ENCODE measurements around the gene ALKBH3. TPM values are rescaled to one million over a fixed set of nuclear protein-coding genes. Genes with fewer than 3 reads are reported as not detected.

The ALKBH3 gene
- total RNA-seq, 1 experiment from 2014 or later: not detected

DNA sequence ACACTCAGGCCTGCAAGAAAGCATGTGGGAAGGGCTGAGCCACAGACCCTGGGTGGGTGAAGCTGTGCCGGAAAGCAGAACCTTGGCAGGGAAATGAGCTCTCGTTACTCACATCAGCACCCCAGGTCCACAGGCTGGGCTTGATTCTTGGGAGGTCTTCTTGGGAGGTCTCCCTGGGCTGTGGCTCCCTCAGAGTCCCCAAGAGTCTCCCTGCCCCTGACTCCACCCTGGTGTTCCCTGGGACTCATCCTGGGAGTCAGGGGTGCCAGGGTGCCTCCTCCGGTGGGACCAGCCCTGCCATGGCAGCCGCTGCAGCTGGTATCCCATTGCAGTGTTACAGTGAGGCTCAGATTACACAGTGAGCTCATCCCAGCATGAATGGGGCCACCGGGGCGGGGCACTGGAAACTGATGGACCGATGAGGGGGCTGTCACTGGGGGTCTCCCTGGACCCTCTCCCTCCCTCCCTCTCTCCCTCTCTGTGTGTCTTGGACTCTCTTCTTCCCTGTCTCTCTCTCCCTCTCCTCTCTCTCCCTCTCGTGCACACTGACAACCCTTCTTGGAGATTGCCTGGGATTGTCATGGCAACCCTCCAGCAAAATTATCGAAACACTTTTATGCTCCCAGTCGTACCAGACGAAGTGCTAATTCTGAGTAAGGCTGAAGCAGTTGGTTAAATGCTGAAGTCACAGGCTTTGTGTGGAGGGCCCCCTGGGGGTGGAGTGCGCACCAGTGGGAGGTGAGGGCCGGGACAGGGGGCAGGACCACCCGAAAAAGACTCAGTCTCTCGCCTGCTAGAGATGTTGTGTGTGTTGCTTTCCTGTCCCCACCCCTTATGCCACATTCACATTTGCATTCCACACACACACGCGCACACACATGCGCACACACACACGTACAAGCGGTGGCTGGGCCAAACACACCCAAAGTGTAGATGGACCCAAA lies 53.2 kb downstream of the ALKBH3 start:
- Histone ChIP-seq H3K36me3 (ENCODE audit: insufficient read depth, low read length) (no peaks in the 10 kb centered on the region), H3K27ac (ENCODE audit: low read length) (no peak overlapping the region), H3K79me2 (ENCODE audit: low read length) (no peaks in the 10 kb centered on the region), H4K20me1 (ENCODE audit: insufficient read depth, low read depth, low read length) (no peaks in the 10 kb centered on the region), H3K4me1 (ENCODE audit: low read length) (no peaks in the 10 kb centered on the region), H3K4me3 (ENCODE audit: low read length) (no peak overlapping the region), H3K9ac (ENCODE audit: low read length) (no peak overlapping the region), H3K27me3 (ENCODE audit: low read length) (no peaks in the 10 kb centered on the region), H3K9me3 (ENCODE audit: low read length) (no peaks in the 10 kb centered on the region), H2AFZ (ENCODE audit: low read length) (no peak overlapping the region), H3K9me2 (replicated peaks; ENCODE audit: insufficient read depth, low read length) (no peaks in the 10 kb centered on the region), H3K4me2 (ENCODE audit: low read depth, low read length, poor library complexity, severe bottlenecking) (no peak overlapping the region)
- DNase-seq: no peak

DNA sequence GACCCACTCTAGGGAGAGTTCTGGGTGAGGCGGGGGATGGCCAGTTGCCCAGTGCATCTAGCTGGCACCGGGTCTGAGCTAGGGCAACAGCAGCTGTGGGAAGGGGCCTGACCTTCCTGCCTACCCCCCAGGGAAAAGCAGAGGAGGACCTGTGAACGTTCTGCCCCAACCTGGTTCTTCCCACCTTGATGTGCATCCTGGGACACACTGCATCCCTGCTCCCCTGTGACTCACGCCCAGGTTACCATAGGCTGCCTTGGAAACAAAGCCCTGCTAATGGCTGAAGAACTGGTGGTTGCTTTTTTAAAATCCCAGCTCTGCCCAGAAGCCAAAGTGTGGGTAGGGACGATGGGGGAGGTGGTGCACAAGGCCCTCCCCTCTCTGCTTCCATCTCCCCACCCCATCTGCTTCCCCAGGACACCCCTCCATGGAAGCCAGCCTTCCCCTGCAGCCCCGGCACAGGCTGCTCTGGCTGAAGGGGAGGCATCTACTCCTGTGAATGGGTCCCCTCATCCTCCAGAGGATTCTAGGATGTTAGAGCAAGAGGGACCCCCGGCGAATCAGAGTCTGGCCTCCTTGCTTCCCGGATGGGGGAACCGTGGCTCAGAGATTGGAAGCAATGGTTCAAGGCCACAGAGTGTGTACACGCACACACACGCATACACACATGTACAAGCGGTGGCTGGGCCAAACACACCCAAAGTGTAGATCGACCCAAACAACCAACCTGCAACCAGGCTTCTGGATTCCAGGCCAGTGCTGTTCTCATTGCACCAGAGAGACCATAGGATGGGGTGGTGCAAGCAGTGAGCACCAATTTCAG lies 54.2 kb downstream of the ALKBH3 start:
- Histone ChIP-seq H3K27ac (ENCODE audit: low read length) (no peak overlapping the region), H3K27me3 (ENCODE audit: low read length) (no peaks in the 10 kb centered on the region), H3K4me2 (ENCODE audit: low read depth, low read length, poor library complexity, severe bottlenecking) (no peak overlapping the region), H2AFZ (ENCODE audit: low read length) (no peak overlapping the region), H3K9me3 (ENCODE audit: low read length) (no peaks in the 10 kb centered on the region), H3K4me1 (ENCODE audit: low read length) (no peaks in the 10 kb centered on the region), H3K9ac (ENCODE audit: low read length) (no peak overlapping the region), H3K9me2 (replicated peaks; ENCODE audit: insufficient read depth, low read length) (no peaks in the 10 kb centered on the region), H3K4me3 (ENCODE audit: low read length) (no peak overlapping the region), H3K79me2 (ENCODE audit: low read length) (no peaks in the 10 kb centered on the region), H3K36me3 (ENCODE audit: insufficient read depth, low read length) (no peaks in the 10 kb centered on the region), H4K20me1 (ENCODE audit: insufficient read depth, low read depth, low read length) (no peaks in the 10 kb centered on the region)
- DNase-seq: no peak

DNA sequence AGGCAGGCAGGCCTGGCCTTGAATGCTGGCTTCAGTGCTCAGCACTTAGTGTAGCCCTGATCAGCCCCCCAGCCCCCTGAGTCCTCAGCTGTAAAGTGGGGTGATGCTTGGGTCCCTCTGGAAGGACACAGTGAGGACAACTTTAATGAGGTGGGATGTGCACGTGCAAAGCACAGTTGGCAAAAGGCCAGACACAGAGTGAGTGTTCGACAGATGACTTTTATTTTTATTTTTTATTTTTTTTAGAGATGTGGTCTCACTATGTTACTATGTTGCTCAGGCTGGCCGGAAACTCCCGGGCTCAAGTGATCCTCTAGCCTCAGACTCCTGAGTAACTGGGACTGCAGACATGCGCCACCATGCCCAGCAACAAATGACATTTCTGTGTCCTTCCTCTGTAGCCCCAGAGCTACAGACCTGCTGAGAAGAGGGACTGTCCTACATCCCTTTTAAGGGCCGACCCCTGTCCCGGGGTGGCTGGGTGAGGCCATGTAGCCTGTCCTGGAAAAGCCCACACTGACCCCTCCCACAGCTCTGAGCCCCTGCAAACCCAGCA lies 54.9 kb downstream of the ALKBH3 start:
- H4K20me1 ChIP-seq (ENCODE audit: insufficient read depth, low read depth, low read length): no peaks in the 10 kb centered on the region
- H3K9me2 ChIP-seq (replicated peaks; ENCODE audit: insufficient read depth, low read length): no peaks in the 10 kb centered on the region
- no peak overlapping the region for H2AFZ ChIP-seq (ENCODE audit: low read length)
- H3K9me3 ChIP-seq (ENCODE audit: low read length): no peaks in the 10 kb centered on the region
- no peak overlapping the region for H3K9ac ChIP-seq (ENCODE audit: low read length)
- no peak overlapping the region for H3K4me2 ChIP-seq (ENCODE audit: low read depth, low read length, poor library complexity, severe bottlenecking)
- H3K79me2 ChIP-seq (ENCODE audit: low read length): no peaks in the 10 kb centered on the region
- no peak overlapping the region for H3K27ac ChIP-seq (ENCODE audit: low read length)
- DNase-seq: no peak
- no peak overlapping the region for H3K4me3 ChIP-seq (ENCODE audit: low read length)
- no peaks in the 10 kb centered on the region for H3K36me3 ChIP-seq (ENCODE audit: insufficient read depth, low read length)
- no peaks in the 10 kb centered on the region for H3K27me3 ChIP-seq (ENCODE audit: low read length)
- H3K4me1 ChIP-seq (ENCODE audit: low read length): no peaks in the 10 kb centered on the region

DNA sequence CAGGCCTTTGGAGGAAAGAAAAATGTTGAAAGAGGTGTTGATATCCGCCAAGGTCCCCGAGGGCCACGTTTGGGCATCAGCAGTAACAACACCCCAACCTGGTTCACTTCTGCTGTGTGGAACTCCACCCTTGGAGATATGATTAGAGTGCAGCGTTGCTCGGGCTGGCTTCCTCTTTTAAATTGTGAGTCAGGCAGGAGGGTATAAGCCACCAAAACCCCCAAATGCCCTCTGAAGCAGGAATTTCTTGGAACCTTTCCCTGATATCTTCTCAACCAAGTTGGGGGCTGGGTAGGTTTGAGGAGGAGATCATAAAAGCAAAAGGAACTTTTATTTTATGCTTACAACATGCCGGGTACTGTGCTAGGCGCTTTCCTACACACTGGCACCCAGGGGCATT lies 55.4 kb downstream of the ALKBH3 start:
- Histone ChIP-seq H4K20me1 (ENCODE audit: insufficient read depth, low read depth, low read length) (no peaks in the 10 kb centered on the region), H3K4me1 (ENCODE audit: low read length) (no peaks in the 10 kb centered on the region), H3K27ac (ENCODE audit: low read length) (no peak overlapping the region), H3K4me2 (ENCODE audit: low read depth, low read length, poor library complexity, severe bottlenecking) (no peak overlapping the region), H3K9me2 (replicated peaks; ENCODE audit: insufficient read depth, low read length) (no peaks in the 10 kb centered on the region), H2AFZ (ENCODE audit: low read length) (no peak overlapping the region), H3K36me3 (ENCODE audit: insufficient read depth, low read length) (no peaks in the 10 kb centered on the region), H3K79me2 (ENCODE audit: low read length) (no peaks in the 10 kb centered on the region), H3K9ac (ENCODE audit: low read length) (no peak overlapping the region), H3K27me3 (ENCODE audit: low read length) (no peaks in the 10 kb centered on the region), H3K9me3 (ENCODE audit: low read length) (no peaks in the 10 kb centered on the region), H3K4me3 (ENCODE audit: low read length) (no peak overlapping the region)
- DNase-seq: no peak

DNA sequence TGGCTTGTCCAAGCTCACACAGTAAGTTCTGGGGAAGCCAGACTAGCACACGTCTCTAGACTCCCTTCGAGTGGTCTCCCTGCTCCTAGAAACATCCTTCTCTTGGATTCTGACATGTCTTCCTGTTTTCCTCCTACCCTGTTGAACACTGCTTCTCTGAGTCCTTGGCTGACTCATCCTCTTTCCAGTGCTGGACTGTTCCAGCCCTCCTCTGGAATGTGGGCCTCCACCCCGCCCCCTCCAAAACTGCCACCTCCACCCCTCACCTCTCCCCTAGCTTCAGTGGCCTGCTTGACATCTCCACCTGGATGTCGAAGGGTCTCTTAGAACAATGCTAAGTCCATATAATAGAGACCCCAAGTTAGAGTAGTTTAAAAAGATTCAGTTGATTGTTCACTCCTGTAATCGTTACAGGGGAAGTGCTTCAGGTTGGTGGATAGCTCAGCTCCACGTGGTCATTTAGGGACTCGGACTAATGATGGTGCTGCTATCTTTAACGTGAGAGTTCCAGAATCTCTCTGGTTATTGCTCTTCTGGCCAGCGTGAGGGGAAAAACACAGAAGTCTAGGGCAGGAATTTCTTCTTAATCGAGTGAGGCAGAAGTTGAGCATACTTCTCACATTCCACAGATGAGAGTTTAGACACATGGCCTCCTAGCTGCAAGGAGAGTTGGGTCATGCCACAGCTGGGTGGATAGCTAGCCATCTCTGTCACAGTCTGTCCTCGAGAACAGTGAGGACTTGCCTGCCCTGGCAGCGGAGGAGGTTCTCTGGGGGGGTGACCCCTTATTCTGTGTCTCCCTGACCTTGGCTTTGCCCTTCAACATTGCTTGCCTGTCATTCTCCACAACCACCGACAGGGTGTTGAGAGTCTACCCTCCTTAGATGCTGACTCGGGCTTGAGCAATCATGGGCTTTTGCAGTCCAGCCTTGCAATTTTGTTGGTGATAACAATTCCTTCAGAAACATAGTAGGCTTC lies 57.1 kb downstream of the ALKBH3 start:
- H3K4me3 ChIP-seq (ENCODE audit: low read length): no peak overlapping the region
- no peaks in the 10 kb centered on the region for H3K79me2 ChIP-seq (ENCODE audit: low read length)
- H3K27me3 ChIP-seq (ENCODE audit: low read length): no peaks in the 10 kb centered on the region
- H3K9me2 ChIP-seq (replicated peaks; ENCODE audit: insufficient read depth, low read length): no peaks in the 10 kb centered on the region
- H3K9ac ChIP-seq (ENCODE audit: low read length): no peak overlapping the region
- H2AFZ ChIP-seq (ENCODE audit: low read length): no peak overlapping the region
- DNase-seq: no peak
- H3K36me3 ChIP-seq (ENCODE audit: insufficient read depth, low read length): no peaks in the 10 kb centered on the region
- no peaks in the 10 kb centered on the region for H3K4me1 ChIP-seq (ENCODE audit: low read length)
- H3K9me3 ChIP-seq (ENCODE audit: low read length): no peaks in the 10 kb centered on the region
- H3K4me2 ChIP-seq (ENCODE audit: low read depth, low read length, poor library complexity, severe bottlenecking): no peak overlapping the region
- H4K20me1 ChIP-seq (ENCODE audit: insufficient read depth, low read depth, low read length): no peaks in the 10 kb centered on the region
- no peak overlapping the region for H3K27ac ChIP-seq (ENCODE audit: low read length)

DNA sequence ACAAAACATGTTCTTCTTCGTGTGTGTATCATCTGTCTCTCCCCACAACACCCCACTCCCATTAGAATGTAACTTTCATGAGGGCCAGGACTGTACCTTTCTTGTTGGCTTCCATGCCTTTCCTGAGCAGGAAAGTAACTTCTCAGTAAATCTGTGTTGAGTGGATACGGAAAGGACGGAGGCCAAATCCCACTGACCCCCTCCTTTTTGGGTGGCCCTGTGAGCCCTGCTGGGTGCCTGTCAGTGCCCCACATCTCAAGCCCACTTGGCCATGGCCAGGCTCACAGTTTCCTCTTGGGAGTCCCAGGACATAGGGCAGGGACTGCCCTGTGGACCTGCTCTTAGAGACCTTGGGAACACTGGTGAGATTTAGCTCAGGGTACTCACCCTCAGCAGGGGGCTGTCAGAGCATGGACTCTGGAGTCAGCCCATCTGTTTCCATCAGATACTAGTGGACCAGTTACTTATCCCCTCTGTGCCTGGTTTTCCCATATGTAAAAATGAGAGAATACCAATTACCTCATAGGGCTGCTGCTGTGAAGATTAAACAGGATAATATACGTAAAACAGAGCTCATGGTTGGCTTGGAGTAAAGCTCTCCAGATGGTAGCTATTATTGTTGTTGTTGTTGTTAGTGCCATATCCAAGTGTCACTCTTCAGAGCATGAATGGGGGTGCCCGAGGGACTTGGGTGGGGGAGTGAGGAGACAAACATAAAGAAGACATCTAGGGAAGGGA lies 60.8 kb downstream of the ALKBH3 start:
- Histone ChIP-seq H3K79me2 (ENCODE audit: low read length) (no peaks in the 10 kb centered on the region), H4K20me1 (ENCODE audit: insufficient read depth, low read depth, low read length) (no peaks in the 10 kb centered on the region), H3K27me3 (ENCODE audit: low read length) (no peaks in the 10 kb centered on the region), H3K4me3 (ENCODE audit: low read length) (no peak overlapping the region), H3K4me1 (ENCODE audit: low read length) (no peaks in the 10 kb centered on the region), H3K27ac (ENCODE audit: low read length) (no peak overlapping the region), H3K9me2 (replicated peaks; ENCODE audit: insufficient read depth, low read length) (no peaks in the 10 kb centered on the region), H3K9ac (ENCODE audit: low read length) (no peak overlapping the region), H3K4me2 (ENCODE audit: low read depth, low read length, poor library complexity, severe bottlenecking) (no peak overlapping the region), H3K36me3 (ENCODE audit: insufficient read depth, low read length) (no peaks in the 10 kb centered on the region), H3K9me3 (ENCODE audit: low read length) (no peaks in the 10 kb centered on the region), H2AFZ (ENCODE audit: low read length) (no peak overlapping the region)
- no peak for DNase-seq

DNA sequence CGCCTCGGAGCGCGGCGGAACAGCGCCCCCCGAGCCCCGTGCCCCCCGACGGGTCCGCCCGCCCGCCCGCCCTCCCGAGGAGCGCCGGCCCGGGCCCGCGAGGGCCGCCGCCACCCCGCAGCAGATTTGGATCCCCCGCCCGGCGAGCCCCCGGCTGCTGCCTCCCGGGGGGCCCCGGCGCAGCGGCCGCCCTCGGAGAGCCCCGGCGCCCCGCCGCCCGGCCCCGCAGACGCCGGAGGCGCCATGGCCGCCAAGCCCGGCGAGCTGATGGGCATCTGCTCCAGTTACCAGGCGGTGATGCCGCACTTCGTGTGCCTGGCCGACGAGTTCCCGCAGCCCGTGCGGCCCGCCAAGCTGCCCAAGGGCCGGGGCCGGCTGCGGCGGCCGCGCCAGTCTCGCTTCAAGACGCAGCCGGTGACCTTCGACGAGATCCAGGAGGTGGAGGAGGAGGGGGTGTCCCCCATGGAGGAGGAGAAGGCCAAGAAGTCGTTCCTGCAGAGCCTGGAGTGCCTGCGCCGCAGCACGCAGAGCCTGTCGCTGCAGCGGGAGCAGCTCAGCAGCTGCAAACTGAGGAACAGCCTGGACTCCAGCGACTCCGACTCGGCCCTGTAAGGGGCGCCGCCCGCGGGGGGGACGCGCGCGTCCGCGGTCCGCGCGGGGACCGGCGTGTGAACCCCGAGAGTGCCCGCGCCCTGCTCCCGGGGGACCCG lies 62.2 kb downstream of the ALKBH3 start:
- Histone ChIP-seq H3K4me3 (ENCODE audit: low read length) (no peak overlapping the region), H3K27me3 (ENCODE audit: low read length) (no peaks in the 10 kb centered on the region)

More for the DNA sequence above, 62.2 kb downstream of the ALKBH3 start:
- H3K9me3 ChIP-seq (ENCODE audit: low read length): no peaks in the 10 kb centered on the region
- no peak overlapping the region for H2AFZ ChIP-seq (ENCODE audit: low read length)
- H3K36me3 ChIP-seq (ENCODE audit: insufficient read depth, low read length): no peaks in the 10 kb centered on the region
- no peak overlapping the region for H3K9ac ChIP-seq (ENCODE audit: low read length)
- no peaks in the 10 kb centered on the region for H4K20me1 ChIP-seq (ENCODE audit: insufficient read depth, low read depth, low read length)
- no peak for DNase-seq
- no peak overlapping the region for H3K4me2 ChIP-seq (ENCODE audit: low read depth, low read length, poor library complexity, severe bottlenecking)
- H3K9me2 ChIP-seq (replicated peaks; ENCODE audit: insufficient read depth, low read length): no peaks in the 10 kb centered on the region
- H3K79me2 ChIP-seq (ENCODE audit: low read length): no peaks in the 10 kb centered on the region
- H3K27ac ChIP-seq (ENCODE audit: low read length): no peak overlapping the region
- no peaks in the 10 kb centered on the region for H3K4me1 ChIP-seq (ENCODE audit: low read length)
